ENCODE results near the gene KRTAP10-8.

The KRTAP10-8 gene

GRCh38 chr21:44568261-44568660, 43.6 kb upstream of the KRTAP10-8 start:
- Histone ChIP-seq H3K27me3 (ENCODE audit: insufficient read depth, low read length, poor library complexity) (no peaks in the 10 kb centered on the region), H3K79me1 (ENCODE audit: low read length) (no peaks in the 10 kb centered on the region), H2BK5ac (ENCODE audit: low read length) (no peak overlapping the region), H3K4ac (ENCODE audit: low read depth, low read length) (no peak overlapping the region), H2BK120ac (ENCODE audit: low read depth, low read length) (no peak overlapping the region), H2AK5ac (ENCODE audit: low read length) (no peak overlapping the region), H3K23ac (ENCODE audit: low read length) (no peak overlapping the region), H4K8ac (ENCODE audit: low read depth, low read length) (no peak overlapping the region), H4K5ac (ENCODE audit: low read length) (no peak overlapping the region), H3K4me2 (ENCODE audit: low read length) (no peak overlapping the region), H3K36me3 (ENCODE audit: control insufficient read depth, insufficient read depth, low read length) (no peaks in the 10 kb centered on the region), H3K79me2 (ENCODE audit: control insufficient read depth, insufficient read depth, low read length) (no peaks in the 10 kb centered on the region), H3K9ac (ENCODE audit: low read length) (no peak overlapping the region), H3K4me1 (ENCODE audit: control insufficient read depth, low read depth, low read length) (no peaks in the 10 kb centered on the region), H3K27ac (ENCODE audit: low read depth, low read length) (no peak overlapping the region), H3K56ac (ENCODE audit: low read length) (no peak overlapping the region), H2BK15ac (replicated peaks; ENCODE audit: low read depth) (no peak overlapping the region), H3K18ac (ENCODE audit: low read length) (no peak overlapping the region), H3K4me3 (ENCODE audit: low read length) (no peak overlapping the region)
- no CpG with 5 or more reads among the region's 12 CpGs for WGBS (ENCODE audit: extremely low coverage, insufficient coverage, low lambda C conversion rate)
- DNase-seq, result no peak

- Histone ChIP-seq H3K4me2 (ENCODE audit: low read length) (no peak overlapping the region), H3K23ac (ENCODE audit: low read length) (no peak overlapping the region), H3K79me1 (ENCODE audit: low read length) (no peaks in the 10 kb centered on the region), H4K5ac (ENCODE audit: low read length) (no peak overlapping the region), H2BK15ac (replicated peaks; ENCODE audit: low read depth) (no peak overlapping the region), H3K4me1 (ENCODE audit: control insufficient read depth, low read depth, low read length) (no peaks in the 10 kb centered on the region), H3K27me3 (ENCODE audit: insufficient read depth, low read length, poor library complexity) (no peaks in the 10 kb centered on the region), H2BK5ac (ENCODE audit: low read length) (no peak overlapping the region), H3K9ac (ENCODE audit: low read length) (no peak overlapping the region), H3K79me2 (ENCODE audit: control insufficient read depth, insufficient read depth, low read length) (no peaks in the 10 kb centered on the region), H3K4me3 (ENCODE audit: low read length) (no peak overlapping the region), H3K4ac (ENCODE audit: low read depth, low read length) (no peak overlapping the region), H2BK120ac (ENCODE audit: low read depth, low read length) (no peak overlapping the region), H3K18ac (ENCODE audit: low read length) (no peak overlapping the region), H4K8ac (ENCODE audit: low read depth, low read length) (no peak overlapping the region), H3K36me3 (ENCODE audit: control insufficient read depth, insufficient read depth, low read length) (no peaks in the 10 kb centered on the region), H3K56ac (ENCODE audit: low read length) (no peak overlapping the region), H3K27ac (ENCODE audit: low read depth, low read length) (no peak overlapping the region), H2AK5ac (ENCODE audit: low read length) (no peak overlapping the region)
- no peak for DNase-seq
- WGBS (ENCODE audit: extremely low coverage, insufficient coverage, low lambda C conversion rate), result no CpG with 5 or more reads among the region's 27 CpGs
These were observed 43.0 kb upstream of the KRTAP10-8 start for GRCh38 chr21:44568667-44569556.

- Histone ChIP-seq H3K18ac (ENCODE audit: low read length) (no peak overlapping the region), H3K79me1 (ENCODE audit: low read length) (no peaks in the 10 kb centered on the region), H3K4me2 (ENCODE audit: low read length) (no peak overlapping the region), H2BK120ac (ENCODE audit: low read depth, low read length) (no peak overlapping the region), H2AK5ac (ENCODE audit: low read length) (no peak overlapping the region), H3K27me3 (ENCODE audit: insufficient read depth, low read length, poor library complexity) (no peaks in the 10 kb centered on the region), H3K23ac (ENCODE audit: low read length) (no peak overlapping the region), H3K4ac (ENCODE audit: low read depth, low read length) (no peak overlapping the region), H3K9ac (ENCODE audit: low read length) (no peak overlapping the region), H3K36me3 (ENCODE audit: control insufficient read depth, insufficient read depth, low read length) (no peaks in the 10 kb centered on the region), H3K79me2 (ENCODE audit: control insufficient read depth, insufficient read depth, low read length) (no peaks in the 10 kb centered on the region), H2BK5ac (ENCODE audit: low read length) (no peak overlapping the region), H4K8ac (ENCODE audit: low read depth, low read length) (no peak overlapping the region), H4K5ac (ENCODE audit: low read length) (no peak overlapping the region), H3K4me1 (ENCODE audit: control insufficient read depth, low read depth, low read length) (no peaks in the 10 kb centered on the region), H2BK15ac (replicated peaks; ENCODE audit: low read depth) (no peak overlapping the region), H3K4me3 (ENCODE audit: low read length) (no peak overlapping the region), H3K56ac (ENCODE audit: low read length) (no peak overlapping the region), H3K27ac (ENCODE audit: low read depth, low read length) (no peak overlapping the region)
- WGBS (ENCODE audit: extremely low coverage, insufficient coverage, low lambda C conversion rate), result no CpG with 5 or more reads among the region's 12 CpGs
- DNase-seq, result no peak
These were observed 41.9 kb upstream of the KRTAP10-8 start for GRCh38 chr21:44569861-44570517.

DNA sequence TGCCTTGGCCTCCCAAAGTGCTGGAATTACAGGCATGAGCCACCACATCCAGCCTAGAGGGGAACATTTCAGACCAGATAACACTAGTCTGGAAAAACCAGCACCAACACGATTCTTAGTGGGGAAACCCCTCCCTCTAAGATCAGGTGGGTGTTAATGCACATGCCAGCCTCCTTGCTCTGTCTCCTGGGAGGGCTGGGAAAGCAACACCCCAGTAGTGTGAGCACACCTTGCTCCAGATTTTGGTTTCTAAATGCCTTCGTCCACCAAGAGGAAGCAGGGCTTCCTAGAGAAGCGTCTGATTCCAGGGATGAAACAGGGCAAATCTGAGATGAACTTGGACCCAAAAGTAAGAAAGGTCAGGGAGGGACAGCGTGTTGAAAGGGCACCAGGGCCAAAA, 40.6 kb upstream of the KRTAP10-8 start:
- Histone ChIP-seq H3K4me3 (ENCODE audit: low read length) (no peak overlapping the region), H2BK120ac (ENCODE audit: low read depth, low read length) (no peak overlapping the region), H3K79me1 (ENCODE audit: low read length) (no peaks in the 10 kb centered on the region), H3K4me1 (ENCODE audit: control insufficient read depth, low read depth, low read length) (no peaks in the 10 kb centered on the region), H3K4ac (ENCODE audit: low read depth, low read length) (no peak overlapping the region), H2AK5ac (ENCODE audit: low read length) (no peak overlapping the region), H4K5ac (ENCODE audit: low read length) (no peak overlapping the region), H2BK5ac (ENCODE audit: low read length) (no peak overlapping the region), H3K79me2 (ENCODE audit: control insufficient read depth, insufficient read depth, low read length) (no peaks in the 10 kb centered on the region), H3K18ac (ENCODE audit: low read length) (no peak overlapping the region), H3K23ac (ENCODE audit: low read length) (no peak overlapping the region), H3K9ac (ENCODE audit: low read length) (no peak overlapping the region), H2BK15ac (replicated peaks; ENCODE audit: low read depth) (no peak overlapping the region), H3K27me3 (ENCODE audit: insufficient read depth, low read length, poor library complexity) (no peaks in the 10 kb centered on the region), H3K36me3 (ENCODE audit: control insufficient read depth, insufficient read depth, low read length) (no peaks in the 10 kb centered on the region), H3K27ac (ENCODE audit: low read depth, low read length) (no peak overlapping the region), H3K4me2 (ENCODE audit: low read length) (no peak overlapping the region), H4K8ac (ENCODE audit: low read depth, low read length) (no peak overlapping the region), H3K56ac (ENCODE audit: low read length) (no peak overlapping the region)
- no CpG with 5 or more reads among the region's 4 CpGs for WGBS (ENCODE audit: extremely low coverage, insufficient coverage, low lambda C conversion rate)
- DNase-seq, result no peak

GRCh38 chr21:44571844-44572782, 39.8 kb upstream of the KRTAP10-8 start:
- no peak overlapping the region for H2AK5ac ChIP-seq (ENCODE audit: low read length)
- WGBS (ENCODE audit: extremely low coverage, insufficient coverage, low lambda C conversion rate), result no CpG with 5 or more reads among the region's 40 CpGs
- H3K9ac ChIP-seq (ENCODE audit: low read length), result no peak overlapping the region
- no peaks in the 10 kb centered on the region for H3K79me1 ChIP-seq (ENCODE audit: low read length)
- H2BK15ac ChIP-seq (replicated peaks; ENCODE audit: low read depth), result no peak overlapping the region
- no peak overlapping the region for H2BK5ac ChIP-seq (ENCODE audit: low read length)
- H4K5ac ChIP-seq (ENCODE audit: low read length), result no peak overlapping the region
- H2BK120ac ChIP-seq (ENCODE audit: low read depth, low read length), result no peak overlapping the region
- no peak overlapping the region for H3K4me2 ChIP-seq (ENCODE audit: low read length)
- H3K79me2 ChIP-seq (ENCODE audit: control insufficient read depth, insufficient read depth, low read length), result no peaks in the 10 kb centered on the region
- H3K18ac ChIP-seq (ENCODE audit: low read length), result no peak overlapping the region
- no peaks in the 10 kb centered on the region for H3K4me1 ChIP-seq (ENCODE audit: control insufficient read depth, low read depth, low read length)
- DNase-seq, result no peak
- no peak overlapping the region for H3K4ac ChIP-seq (ENCODE audit: low read depth, low read length)
- no peak overlapping the region for H4K8ac ChIP-seq (ENCODE audit: low read depth, low read length)
- H3K27ac ChIP-seq (ENCODE audit: low read depth, low read length), result no peak overlapping the region
- no peak overlapping the region for H3K56ac ChIP-seq (ENCODE audit: low read length)
- no peaks in the 10 kb centered on the region for H3K36me3 ChIP-seq (ENCODE audit: control insufficient read depth, insufficient read depth, low read length)
- no peak overlapping the region for H3K23ac ChIP-seq (ENCODE audit: low read length)
- H3K4me3 ChIP-seq (ENCODE audit: low read length), result no peak overlapping the region
- H3K27me3 ChIP-seq (ENCODE audit: insufficient read depth, low read length, poor library complexity), result no peaks in the 10 kb centered on the region

Measured in mesendoderm (in vitro differentiated cells).